ENCODE data around the gene CCDC12.
"Not testable (repeated sequence)": the region's sequence is repeated elsewhere in the genome, so short reads cannot be mapped to it uniquely, and the experiment has no call there.

Gene CCDC12

DNA sequence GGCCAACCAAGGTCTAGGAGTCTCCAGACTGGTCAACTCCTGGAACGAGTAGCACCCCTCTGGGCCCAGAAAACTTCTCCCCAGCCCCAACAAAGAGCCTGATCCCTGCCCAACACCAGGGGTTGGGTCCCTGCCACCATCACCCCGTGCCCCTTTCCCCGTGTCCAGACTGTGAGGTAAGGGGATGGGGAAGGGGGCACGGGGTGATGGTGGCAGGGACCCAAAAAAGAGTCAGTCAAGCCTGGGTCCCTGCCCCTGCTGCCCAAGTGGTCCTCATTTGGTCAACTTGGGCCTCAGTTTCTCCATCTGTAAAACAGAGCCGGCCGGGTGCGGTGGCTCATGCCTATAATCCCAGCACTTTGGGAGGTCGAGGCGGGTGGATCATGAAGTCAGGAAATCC, 1.8 kb upstream of the CCDC12 start:
- no peak for DNase-seq

DNA sequence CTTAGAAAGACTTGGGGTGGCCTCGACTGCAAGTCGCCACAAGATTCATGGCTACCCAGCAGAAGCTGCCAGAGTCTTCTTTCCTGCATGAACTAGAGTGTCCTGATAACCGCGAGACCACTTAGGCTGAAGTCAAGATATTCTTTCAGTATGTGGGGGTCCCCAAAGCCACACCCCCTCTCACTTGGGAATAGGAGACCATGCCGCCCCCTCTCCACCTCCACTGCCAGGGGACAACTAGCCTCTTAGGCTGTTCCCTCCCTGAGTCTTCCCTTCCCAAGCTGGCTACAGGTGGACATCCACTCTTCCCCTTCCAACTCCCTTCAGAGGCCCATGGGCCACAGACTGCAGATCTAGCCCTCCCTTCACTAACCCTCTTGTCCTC, 1.3 kb upstream of the CCDC12 start:
- DNase-seq = no peak

DNA sequence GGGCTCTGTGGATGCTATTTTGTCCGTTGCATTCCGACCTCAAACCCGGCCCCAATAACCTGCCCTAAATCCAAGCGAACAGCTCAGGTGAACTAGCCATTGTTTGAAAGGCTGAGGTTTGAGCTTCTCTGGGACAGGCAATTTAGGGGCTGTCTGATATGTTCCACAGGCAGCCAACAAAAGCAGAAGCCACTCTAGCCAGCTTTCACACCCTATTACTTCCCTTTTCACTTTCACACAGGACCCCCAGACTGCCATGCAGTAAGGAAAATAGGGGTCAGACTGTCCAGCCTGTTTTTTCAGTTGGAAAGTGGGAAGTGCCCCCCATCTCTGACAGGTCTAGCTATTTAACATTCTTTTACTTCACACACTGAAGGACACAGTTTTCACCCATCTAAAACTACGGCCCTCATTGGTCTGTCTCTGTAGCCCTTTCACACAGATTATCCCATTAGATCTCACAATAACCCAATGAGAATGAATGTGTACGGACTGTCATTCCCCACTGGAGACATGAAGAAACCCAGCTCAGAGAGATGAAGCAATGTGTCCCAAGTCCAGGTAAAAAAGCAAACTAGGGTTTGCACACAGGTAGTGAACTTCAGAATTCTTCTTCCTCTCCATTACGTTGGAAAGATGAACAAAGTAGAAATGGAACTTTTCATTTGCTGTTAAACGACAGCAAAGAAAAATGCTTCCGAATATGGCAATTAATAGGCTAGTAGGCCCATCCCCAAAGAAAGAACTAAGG, 1.9 kb downstream of the CCDC12 start:
- no peak for DNase-seq

DNA sequence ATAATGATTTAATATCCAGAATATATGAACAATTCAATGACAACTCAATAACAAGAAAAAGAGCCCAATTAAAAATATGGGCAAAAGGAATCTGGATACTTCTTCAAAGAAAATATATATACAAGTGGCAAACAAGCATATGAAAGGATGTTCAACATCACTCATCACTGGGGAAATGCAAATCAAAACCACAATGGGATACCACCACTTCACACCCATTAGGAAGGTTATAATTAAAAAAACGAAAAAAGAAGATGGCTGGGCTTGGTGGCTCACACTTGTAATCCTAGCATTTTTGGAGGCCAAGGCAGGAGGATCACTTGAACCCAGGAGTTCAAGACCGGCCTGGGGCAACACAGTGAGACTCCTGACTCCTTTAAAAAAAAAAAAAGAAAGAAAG, 4.1 kb downstream of the CCDC12 start:
- no peak for DNase-seq

DNA sequence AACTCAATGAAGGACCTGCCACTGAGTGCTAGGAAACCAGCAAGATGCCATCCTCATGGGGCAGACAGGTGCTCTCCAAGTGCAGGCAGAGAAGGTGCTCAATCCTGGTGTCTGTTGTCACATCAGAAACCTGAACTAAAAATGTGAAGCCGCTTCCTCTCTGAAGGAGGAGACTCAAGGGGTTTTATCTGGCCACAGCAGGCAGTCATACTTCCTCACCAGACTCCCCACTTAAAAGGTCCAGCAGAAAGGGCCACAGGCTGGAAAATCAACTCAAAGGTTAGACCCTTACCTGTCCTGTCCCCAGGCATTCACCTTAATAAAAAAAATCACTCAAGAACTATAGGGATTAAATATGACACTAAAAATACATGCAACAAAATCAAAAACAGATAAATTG, 4.8 kb downstream of the CCDC12 start:
- DNase-seq = no peak

DNA sequence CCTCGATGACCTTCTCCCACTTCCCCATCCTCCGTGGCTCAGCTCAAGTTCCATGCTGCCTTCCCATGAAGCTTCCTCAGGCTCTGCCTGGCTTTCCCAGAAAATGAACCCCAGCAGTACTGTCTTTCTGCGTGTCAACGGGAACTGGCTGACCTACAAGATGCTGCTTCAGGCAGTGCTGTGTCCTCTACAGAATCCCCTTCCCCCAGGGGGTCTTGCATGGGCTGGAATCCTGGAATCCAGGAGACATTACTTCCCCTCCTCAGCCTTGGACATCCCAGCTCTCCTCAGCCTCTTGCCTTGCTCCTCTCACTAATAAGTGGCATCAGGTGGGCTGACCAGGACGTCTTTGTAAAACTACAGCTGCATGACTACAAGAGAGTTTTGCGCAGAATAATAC, 5.4 kb downstream of the CCDC12 start:
- DNase-seq = no peak

DNA sequence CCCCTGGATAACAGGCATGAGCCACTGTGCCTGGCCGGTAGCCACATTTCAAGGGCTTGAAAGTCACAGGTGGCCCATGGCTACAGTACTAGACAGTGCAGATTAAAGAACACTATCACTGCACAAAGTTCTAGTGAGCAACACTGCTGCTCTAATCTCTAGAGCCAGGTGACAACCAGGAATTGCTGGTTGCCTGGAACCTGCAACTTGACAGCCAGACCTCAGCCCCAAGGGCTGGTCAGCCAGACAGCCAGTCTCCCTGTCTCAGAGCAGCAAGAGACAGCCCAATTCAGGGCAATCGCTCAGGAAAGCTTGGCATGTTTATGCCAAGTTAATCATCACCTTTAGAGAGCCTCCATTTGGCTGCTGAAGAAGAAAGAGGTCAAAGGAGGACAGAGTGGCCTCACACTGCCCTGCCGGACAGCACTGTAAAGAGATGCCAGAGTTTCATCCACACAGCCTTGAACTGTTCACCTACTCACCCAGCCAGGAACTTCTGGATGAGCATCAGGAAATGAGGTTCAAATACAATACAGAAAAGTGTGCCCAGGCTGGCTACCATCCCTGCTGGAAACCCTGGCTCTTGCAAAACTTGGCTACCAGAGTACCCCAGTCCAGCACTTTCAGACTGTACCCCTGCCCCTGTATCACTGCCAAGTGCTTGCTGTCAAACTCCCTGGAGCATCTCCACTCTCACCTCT, 6.0 kb downstream of the CCDC12 start:
- no peak for DNase-seq

DNA sequence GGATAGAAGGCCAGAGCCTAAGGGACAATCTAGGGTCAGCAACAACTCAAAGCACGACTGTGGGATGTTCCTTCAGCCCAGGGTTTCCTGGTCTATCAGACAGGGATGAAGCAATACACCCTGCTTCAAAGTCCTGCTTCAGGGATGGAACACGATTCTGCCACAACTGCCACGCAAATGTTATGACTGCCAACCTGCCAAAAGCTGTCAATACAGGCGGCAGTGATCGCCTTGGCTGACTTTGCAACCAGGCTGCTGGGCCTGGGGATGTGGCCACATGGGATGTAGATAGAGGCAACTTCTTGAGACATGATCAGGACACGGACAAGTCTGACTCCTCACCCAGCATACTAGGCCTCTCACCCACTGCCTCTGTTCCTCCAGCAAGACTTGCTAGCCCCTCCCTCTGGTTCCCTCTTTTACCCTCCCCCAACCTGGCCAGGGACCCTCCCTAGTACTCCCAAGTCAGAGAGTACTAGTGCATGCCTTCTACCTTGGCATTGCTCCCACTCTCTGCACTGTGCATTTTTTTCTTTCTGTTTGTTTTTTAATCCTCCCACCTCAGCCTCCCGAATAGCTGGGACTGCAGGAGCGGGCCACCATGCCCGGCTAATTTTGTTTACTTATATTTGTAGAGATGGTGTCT, 7.6 kb downstream of the CCDC12 start:
- DNase-seq = no peak

DNA sequence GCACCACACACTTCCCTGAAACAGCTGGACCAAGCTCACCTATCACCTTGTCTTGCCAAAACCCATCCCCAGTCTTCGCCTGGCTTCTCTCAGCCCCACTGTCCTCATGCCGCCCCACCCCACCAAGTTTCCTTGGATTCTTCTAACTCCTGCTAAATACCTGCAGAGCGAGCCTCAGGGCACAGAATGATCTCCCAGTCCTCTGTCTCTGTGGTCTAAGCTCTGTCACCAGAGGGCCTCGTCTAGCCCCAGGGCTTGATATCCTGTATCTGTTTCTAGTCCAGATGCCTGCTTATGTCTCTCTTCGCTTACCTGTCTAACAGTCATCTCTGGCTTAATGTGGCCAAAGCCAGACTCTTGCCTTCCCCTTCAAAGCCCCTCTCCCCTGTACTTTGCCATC, 9.7 kb downstream of the CCDC12 start:
- no peak for DNase-seq

DNA sequence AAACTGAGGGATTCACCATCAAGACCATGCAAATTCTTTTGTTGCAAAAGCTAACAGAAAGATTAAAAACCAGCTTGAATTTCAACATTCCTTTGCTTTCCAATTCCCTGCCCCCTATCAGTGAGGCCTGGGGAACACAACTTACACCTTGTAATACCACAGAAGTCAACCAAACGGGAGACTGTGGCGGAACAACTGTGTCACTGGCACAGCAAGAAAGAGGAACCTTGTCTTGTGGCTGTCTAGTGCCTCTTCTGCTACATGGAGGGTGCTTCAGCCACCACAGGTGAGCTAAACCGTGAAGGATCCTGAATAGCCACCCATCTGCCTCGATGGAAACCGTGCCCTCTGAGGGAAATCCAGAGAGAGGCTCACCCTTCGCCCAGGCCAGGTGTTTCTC, 11.4 kb downstream of the CCDC12 start:
- no peak for DNase-seq

DNA sequence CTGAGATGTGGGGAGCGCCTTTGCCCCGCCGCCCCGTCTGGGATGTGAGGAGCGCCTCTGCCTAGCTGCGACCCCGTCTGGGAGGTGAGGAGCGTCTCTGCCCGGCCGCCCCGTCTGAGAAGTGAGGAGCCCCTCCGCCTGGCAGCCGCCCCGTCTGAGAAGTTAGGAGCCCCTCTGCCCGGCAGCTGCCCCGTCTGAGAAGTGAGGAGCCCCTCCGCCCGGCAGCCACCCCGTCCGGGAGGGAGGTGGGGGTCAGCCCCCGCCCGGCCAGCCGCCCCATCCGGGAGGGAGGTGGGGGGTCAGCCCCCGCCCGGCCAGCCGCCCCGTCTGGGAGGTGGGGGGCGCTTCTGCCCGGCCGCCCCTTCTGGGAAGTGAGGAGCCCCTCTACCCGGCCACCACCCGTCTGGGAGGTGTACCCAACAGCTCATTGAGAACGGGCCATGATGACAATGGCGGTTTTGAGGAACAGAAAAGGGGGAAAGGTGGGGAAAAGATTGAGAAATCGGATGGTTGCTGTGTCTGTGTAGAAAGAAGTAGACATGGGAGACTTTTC, 12.4 kb downstream of the CCDC12 start:
- not testable (repeated sequence) for DNase-seq

DNA sequence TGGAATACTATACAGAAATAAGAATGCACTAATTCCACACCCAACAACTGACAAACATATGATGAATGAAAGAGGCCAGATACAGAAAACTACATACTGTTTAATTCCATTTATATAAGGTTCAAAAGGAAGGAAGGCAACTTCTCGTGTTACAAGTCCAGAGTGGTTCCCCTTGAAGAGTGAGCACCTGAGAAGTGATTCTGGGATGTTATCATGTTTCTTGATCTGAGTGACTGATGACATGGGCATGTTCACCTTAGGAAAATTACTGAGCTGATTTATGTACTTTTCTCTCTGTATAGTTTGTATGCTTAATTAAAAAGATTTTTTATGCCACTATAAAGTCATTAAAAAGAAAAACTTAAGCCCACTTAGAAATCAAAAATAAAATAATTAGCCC, 13.6 kb downstream of the CCDC12 start:
- no peak for DNase-seq

DNA sequence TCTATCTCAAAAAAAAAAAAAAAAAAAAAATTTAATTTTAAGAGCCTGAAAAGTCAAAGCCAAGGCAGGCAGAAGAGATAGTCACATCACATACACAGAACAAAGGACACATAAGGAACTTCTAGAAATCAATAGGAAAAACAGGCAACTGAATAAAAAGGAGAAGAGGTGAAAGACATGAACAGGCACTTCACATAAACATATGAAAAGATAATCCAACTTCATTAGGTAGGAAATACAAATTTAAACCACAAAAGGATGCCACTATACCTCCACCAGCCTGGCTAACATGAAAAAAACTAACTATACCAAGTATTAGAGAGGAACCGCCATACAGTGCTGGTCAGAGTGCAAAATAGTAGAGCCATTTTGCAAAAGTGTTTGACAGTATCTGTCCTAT, 14.1 kb downstream of the CCDC12 start:
- no peak for DNase-seq

DNA sequence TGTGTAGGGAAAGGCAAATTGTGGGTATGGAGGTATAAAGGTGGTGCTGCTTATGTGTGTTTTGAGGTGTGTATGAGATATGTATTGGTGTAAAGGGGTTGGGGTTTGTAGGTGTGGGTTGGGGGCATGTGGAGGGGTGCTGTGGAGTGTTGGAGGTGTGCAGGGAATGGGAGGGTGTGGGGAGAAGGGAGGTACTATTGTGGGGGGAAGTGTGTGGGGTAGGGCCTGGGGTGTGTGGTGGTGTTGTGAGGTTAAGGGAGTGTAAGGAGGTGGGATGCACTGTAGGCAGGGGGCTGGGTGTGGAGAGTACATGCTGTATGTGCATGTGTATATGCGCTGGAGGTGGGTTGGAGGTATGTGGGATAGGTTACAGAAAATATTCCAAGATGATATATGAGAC, 15.7 kb downstream of the CCDC12 start:
- no peak for DNase-seq

DNA sequence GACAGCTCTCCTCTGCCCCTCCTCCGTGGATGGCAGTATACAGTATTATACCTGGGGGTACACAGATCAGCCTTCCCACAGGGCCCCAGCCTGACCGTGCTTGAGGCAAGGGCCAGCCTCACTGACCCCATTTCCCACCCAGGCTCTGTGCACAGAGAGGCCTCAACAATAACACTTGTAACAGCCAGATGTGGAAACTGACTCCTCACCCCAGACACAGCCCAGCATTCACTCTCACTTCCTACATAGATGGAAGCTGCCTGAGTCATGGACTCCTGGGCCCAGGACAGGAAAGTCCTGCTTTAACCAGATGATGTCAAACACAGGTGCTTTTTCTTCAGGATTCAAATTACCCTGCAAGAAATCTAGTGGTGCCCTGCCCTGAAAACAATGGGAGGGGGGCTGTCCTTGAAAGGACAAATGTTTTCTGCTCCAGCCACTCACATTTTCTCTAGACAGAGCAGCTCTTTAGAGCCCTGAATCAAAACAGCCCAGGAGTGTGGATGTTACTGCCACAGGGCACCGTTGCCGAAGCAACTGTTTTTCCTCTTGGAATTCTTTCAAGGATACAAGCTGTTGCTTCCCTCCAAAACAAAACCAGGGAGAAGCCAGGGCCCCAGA, 16.4 kb downstream of the CCDC12 start:
- no peak for DNase-seq

DNA sequence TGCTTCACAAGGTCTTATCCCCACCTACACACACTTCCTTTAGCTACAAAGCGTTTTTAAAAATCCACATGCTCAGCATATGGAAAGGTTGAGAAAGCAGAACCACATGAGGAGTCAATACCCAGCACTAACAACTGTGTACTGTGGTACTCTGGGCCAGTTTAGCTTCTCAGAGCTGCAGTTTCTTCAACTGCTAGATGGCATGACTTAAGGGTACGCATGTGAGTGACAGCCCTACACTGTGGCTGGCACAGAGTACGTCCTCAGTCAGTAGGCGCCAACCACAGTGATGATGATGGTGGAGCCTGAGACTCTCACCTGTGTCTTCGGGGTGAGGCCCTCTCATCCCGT, 17.4 kb downstream of the CCDC12 start:
- no peak for DNase-seq

DNA sequence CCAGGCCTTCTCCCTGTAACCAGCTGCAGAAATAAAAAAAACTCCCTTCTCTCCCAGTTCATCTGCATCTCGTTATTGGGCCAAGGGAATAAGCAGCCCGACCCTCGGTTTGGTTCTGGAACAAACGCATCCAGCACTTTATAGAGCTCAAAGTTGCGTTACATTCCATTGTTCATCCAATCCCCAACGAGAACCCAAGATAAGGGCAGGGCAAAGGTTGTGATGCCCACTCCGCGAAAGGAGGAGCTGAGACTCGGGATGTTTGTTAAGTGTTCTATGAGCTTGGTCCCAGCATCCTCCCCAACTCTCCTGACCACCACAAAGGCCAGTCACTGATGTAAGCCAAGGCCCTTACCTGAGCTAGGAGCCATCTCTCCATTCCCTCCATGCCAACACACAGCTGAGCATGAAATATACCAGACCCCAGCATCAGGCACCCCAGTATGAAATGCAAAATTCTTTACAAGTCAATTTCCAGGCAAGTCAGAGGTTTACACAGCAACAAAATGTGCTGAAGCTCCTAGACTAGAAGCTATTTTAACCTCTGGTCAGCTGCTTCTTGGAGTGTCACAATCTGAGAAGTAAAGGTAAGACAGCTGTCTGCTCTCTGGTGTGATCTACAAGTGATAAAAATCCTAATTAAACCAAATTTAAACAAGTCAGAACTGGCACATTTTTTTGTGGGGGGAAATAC, 17.9 kb downstream of the CCDC12 start:
- no peak for DNase-seq

DNA sequence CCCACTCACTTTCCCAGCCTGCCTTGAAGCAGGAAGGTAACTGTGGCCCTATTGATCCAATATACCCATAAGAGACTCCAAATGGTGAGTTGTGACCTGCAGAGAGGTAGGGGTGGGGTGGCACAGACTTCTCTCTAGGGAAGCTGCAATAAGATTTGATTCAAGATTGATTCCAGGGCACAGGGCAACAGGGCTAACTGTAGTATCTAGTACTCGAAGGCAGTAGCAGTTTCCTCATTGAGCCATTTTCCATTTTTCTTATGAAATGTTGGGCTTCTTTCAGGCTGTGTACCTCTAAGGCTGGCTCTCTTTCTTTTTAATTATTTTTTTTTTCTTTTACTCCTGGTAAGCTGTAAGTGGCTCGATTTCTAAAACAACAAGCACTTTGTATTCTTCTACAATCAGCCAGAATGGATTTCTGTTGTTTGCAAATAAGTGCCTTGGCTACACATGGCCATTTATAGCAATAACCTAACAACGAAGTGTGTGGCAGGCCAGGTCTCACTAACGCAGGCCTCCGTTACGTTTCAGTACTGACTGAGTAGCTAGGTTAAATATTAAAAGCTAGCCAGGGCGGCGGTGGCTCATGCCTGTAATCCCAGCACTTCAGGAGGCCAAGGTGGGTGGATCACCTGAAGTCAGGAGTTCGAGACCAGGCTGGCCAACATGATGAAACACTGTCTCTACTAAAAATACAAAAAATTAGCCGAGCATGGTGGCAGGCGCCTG, 19.3 kb downstream of the CCDC12 start:
- no peak for DNase-seq

DNA sequence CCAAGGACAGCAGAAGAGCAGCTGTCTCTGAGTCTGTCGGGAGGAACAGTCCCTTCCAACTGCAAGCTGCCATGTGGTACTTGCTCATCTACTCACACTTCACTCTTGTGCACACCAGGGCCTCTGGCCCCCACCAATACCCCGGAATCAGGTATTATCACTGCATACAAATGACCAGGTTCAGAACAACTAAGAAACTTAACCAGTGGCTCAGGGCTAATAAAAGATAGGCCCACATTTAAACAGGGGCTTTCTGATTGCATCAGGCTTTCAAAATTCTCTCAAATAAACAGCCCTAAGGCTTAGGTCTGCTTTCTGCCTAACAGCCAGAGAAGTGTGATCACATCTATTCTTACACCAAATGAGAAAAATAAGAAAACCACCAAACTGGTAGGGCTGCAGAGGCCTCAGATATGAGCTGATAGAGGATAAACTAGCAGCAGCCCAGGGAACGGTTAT, 20.7 kb downstream of the CCDC12 start:
- DNase-seq = no peak

DNA sequence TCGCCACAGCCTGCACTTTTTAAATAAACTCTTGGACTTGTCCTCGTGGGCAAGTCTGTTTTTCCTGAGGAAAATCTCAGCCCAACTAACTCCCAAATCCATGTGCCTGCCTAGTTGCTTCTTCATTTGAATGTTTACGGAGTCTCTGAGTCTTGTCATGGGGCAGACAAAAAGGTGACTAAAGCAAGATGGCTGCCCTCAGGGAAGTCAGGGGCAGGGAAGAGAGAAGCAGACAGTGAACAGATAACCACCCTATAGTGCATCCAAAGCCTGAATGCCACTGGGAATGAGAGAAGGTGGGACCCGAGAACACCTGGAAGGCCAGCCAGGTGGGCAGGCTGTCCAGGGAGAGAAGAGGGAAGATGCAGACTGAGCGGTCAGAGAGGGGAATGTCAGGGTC, 21.4 kb downstream of the CCDC12 start:
- no peak for DNase-seq

DNA sequence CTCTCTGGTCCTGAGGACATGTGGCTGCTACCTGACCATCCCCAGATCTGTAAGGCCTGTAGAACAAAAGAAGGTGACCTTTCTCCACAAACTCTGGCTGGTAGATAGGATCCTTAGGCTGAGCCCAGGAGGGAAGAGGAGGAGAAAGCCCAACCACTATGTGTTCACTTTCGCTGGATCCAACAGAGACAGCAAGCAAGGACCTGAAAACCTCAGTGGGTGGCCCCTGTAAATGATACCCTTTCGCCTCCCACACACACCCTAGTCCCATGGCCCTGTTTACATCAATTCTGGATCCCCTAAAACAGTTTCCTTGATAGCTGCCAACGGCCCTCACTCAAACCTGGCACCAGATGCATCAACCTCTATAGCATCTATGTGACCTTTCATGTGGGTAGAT, 22.4 kb downstream of the CCDC12 start:
- DNase-seq = no peak

Measured in NCI-H1105 treated with DMSO at 0.1 percent for 48 hours (cell line).